ENCODE data around the gene TSPAN13. TPM values are rescaled to one million over a fixed set of nuclear protein-coding genes. Genes with fewer than 3 reads are reported as not detected.

Gene TSPAN13
- total RNA-seq, 1 donor from 2014 or later, result 56.0 TPM

GRCh38 chr7:16726189-16726588 is 27.4 kb upstream of the TSPAN13 start:
- Histone ChIP-seq H3K4me2 (ENCODE audit: low read length) (no peak overlapping the region), H3K27me3 (ENCODE audit: insufficient read depth, low read length) (no peaks in the 10 kb centered on the region), H3K4me1 (ENCODE audit: insufficient read depth, low read length) (no peaks in the 10 kb centered on the region), H2AFZ (ENCODE audit: low read depth, low read length) (no peak overlapping the region), H3K27ac (ENCODE audit: low read depth, low read length) (no peak overlapping the region), H3K79me2 (ENCODE audit: insufficient read depth, low read length) (no peaks in the 10 kb centered on the region), H3K9me3 (ENCODE audit: insufficient read depth, low read depth, low read length) (no peaks in the 10 kb centered on the region), H3K36me3 (ENCODE audit: insufficient read depth, low read length) (no peaks in the 10 kb centered on the region), H4K20me1 (ENCODE audit: insufficient read depth, low read length) (no peaks in the 10 kb centered on the region), H3K9ac (ENCODE audit: low read length) (no peak overlapping the region), H3K4me3 (ENCODE audit: insufficient read depth, low read depth, low read length) (no peak overlapping the region)
- Mint-ChIP-seq H3K27me3 (ENCODE audit: low read depth, unreplicated experiment) (no peaks in the 10 kb centered on the region), H3K27ac (ENCODE audit: unreplicated experiment) (no peak overlapping the region), H3K4me3 (ENCODE audit: unreplicated experiment) (no peak overlapping the region), H3K4me1 (ENCODE audit: low read depth, unreplicated experiment) (peaks cover 11% of the 10 kb centered on the region), H3K9me3 (ENCODE audit: unreplicated experiment) (no peaks in the 10 kb centered on the region), H3K36me3 (ENCODE audit: low read depth, unreplicated experiment) (no peaks in the 10 kb centered on the region)
- DNase-seq (ENCODE audit: low read depth) (no peak), FAIRE-seq (no peak)
- no peak for TF ChIP-seq EZH2 (IDR thresholded peaks at IDR 0.05; ENCODE audit: insufficient read depth, low read length)

GRCh38 chr7:16727736-16728135 is 25.8 kb upstream of the TSPAN13 start:
- no peak overlapping the region for H3K27ac Mint-ChIP-seq (ENCODE audit: unreplicated experiment)
- no peak overlapping the region for H3K9ac ChIP-seq (ENCODE audit: low read length)
- H3K79me2 ChIP-seq (ENCODE audit: insufficient read depth, low read length), result no peaks in the 10 kb centered on the region
- no peak overlapping the region for H2AFZ ChIP-seq (ENCODE audit: low read depth, low read length)
- H3K4me2 ChIP-seq (ENCODE audit: low read length), result no peak overlapping the region
- no peaks in the 10 kb centered on the region for H3K9me3 Mint-ChIP-seq (ENCODE audit: unreplicated experiment)
- H4K20me1 ChIP-seq (ENCODE audit: insufficient read depth, low read length), result no peaks in the 10 kb centered on the region
- H3K4me1 ChIP-seq (ENCODE audit: insufficient read depth, low read length), result no peaks in the 10 kb centered on the region
- peaks cover 10% of the 10 kb centered on the region for H3K4me1 Mint-ChIP-seq (ENCODE audit: low read depth, unreplicated experiment)
- no peaks in the 10 kb centered on the region for H3K9me3 ChIP-seq (ENCODE audit: insufficient read depth, low read depth, low read length)
- TF ChIP-seq CTCF (IDR thresholded peaks at IDR 0.05; ENCODE audit: insufficient read depth, low read depth, low read length) (no peak), EZH2 (IDR thresholded peaks at IDR 0.05; ENCODE audit: insufficient read depth, low read length) (no peak)
- no peaks in the 10 kb centered on the region for H3K27me3 Mint-ChIP-seq (ENCODE audit: low read depth, unreplicated experiment)
- FAIRE-seq (peak; percentile 34), DNase-seq (ENCODE audit: low read depth) (no peak)
- no peak overlapping the region for H3K4me3 Mint-ChIP-seq (ENCODE audit: unreplicated experiment)
- H3K36me3 Mint-ChIP-seq (ENCODE audit: low read depth, unreplicated experiment), result no peaks in the 10 kb centered on the region
- H3K36me3 ChIP-seq (ENCODE audit: insufficient read depth, low read length), result no peaks in the 10 kb centered on the region
- no peak overlapping the region for H3K27ac ChIP-seq (ENCODE audit: low read depth, low read length)
- no peaks in the 10 kb centered on the region for H3K27me3 ChIP-seq (ENCODE audit: insufficient read depth, low read length)
- H3K4me3 ChIP-seq (ENCODE audit: insufficient read depth, low read depth, low read length), result no peak overlapping the region

- H3K4me1 Mint-ChIP-seq (ENCODE audit: low read depth, unreplicated experiment), result peaks cover 5% of the 10 kb centered on the region
- no peaks in the 10 kb centered on the region for H3K36me3 Mint-ChIP-seq (ENCODE audit: low read depth, unreplicated experiment)
Observed at GRCh38 chr7:16728811-16729210, 24.7 kb upstream of the TSPAN13 start.

More at GRCh38 chr7:16728811-16729210, 24.7 kb upstream of the TSPAN13 start:
- Mint-ChIP-seq H3K9me3 (ENCODE audit: unreplicated experiment) (no peaks in the 10 kb centered on the region), H3K27me3 (ENCODE audit: low read depth, unreplicated experiment) (no peaks in the 10 kb centered on the region), H3K4me3 (ENCODE audit: unreplicated experiment) (peak overlapping the region; percentile 40), H3K27ac (ENCODE audit: unreplicated experiment) (no peak overlapping the region)
- no peaks in the 10 kb centered on the region for H3K79me2 ChIP-seq (ENCODE audit: insufficient read depth, low read length)
- H3K9ac ChIP-seq (ENCODE audit: low read length), result no peak overlapping the region
- no peak overlapping the region for H3K4me2 ChIP-seq (ENCODE audit: low read length)
- no peaks in the 10 kb centered on the region for H3K9me3 ChIP-seq (ENCODE audit: insufficient read depth, low read depth, low read length)
- H3K27ac ChIP-seq (ENCODE audit: low read depth, low read length), result no peak overlapping the region
- H3K27me3 ChIP-seq (ENCODE audit: insufficient read depth, low read length), result no peaks in the 10 kb centered on the region
- H4K20me1 ChIP-seq (ENCODE audit: insufficient read depth, low read length), result no peaks in the 10 kb centered on the region
- FAIRE-seq (no peak), DNase-seq (ENCODE audit: low read depth) (peak; percentile 47)
- H3K4me1 ChIP-seq (ENCODE audit: insufficient read depth, low read length), result no peaks in the 10 kb centered on the region
- no peak overlapping the region for H3K4me3 ChIP-seq (ENCODE audit: insufficient read depth, low read depth, low read length)
- no peaks in the 10 kb centered on the region for H3K36me3 ChIP-seq (ENCODE audit: insufficient read depth, low read length)
- TF ChIP-seq CTCF (IDR thresholded peaks at IDR 0.05; ENCODE audit: insufficient read depth, low read depth, low read length) (no peak), EZH2 (IDR thresholded peaks at IDR 0.05; ENCODE audit: insufficient read depth, low read length) (no peak)
- H2AFZ ChIP-seq (ENCODE audit: low read depth, low read length), result no peak overlapping the region
